C1 segment of cervical spinal cord (tissue), 14 donors: Measurements from ENCODE around the gene FAM118A.
"Not testable (repeated sequence)": the region's sequence is repeated elsewhere in the genome, so short reads cannot be mapped to it uniquely, and the experiment has no call there.

ENCODE experiments used
- DNase-seq, 14 donors: peaks; one replicate each; lab custom pipeline; 2025; lab: John Stamatoyannopoulos, UW

Gene FAM118A

DNA sequence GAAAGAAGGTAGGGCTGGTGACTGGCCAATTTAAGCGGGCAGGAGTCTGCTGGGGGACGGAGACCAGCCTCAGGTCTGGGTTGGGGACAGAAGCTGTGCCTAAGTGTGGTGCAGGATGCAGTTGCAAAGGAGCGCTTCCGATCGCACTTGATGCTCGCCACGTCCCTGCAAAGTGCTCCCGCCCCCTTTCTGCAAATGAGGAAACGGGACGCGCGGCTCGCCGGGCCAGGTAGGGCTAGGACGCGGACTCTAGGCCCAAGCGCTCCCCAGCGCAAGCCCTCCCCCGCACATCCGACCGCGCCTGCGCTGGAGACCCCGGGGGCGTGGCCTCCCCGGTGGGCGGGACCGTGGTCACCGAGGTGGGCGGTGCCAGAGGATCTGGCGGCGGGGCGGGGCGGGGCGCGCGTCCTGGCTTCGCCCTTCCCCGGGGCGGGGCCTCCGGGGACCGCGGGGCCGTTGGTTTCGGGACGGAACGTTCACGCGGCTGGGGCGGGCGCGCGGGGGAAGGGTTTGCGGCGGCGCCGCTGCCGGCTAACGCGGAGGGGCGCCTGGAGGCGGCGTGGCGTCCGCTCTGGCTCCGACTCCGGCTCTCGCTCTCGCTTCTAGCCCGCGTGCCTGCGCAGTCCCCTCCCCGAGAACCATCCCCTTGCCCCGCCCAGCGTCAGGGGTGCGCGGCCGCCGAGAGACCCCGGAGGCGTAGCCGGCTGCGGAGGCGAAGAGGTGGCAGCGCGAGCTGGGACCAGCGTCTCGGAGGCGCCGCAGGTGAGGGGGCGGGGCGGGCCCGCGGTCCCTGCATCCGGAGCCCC lies at the start of gene FAM118A:
TSS of gene FAM118A (plus strand) at position 513 of the 806 bp plus-strand sequence. CDS start 12,446 bp downstream, outside the sequence.
- DNase-seq: peak; percentile 57 to 98 (median 94)

DNA sequence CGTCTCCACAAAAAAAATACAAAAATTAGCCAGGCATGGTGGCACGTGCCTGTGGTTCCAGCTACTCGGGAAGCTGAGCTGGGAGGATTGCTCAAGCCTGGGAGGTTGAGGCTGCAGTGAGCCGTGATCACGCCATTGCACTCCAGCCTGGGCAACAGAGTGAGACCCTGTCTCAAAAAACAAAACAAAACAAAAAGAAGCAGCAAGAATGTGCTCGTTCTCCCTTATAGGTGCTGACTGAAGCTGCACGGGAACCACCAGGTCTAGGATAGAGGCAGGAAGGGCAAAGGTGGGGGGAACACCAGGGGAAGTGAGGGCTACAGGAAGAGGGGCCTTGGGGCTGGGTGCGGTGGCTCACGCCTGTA lies 49.4 kb upstream of the FAM118A start:
- not testable (repeated sequence) for DNase-seq

- DNase-seq: no peak
Observed at GRCh38 chr22:45261407-45262088, 48.2 kb upstream of the FAM118A start.

- DNase-seq: peak in 1 of 14 donors; percentile 29
Observed at GRCh38 chr22:45262195-45262930, 47.4 kb upstream of the FAM118A start.

DNA sequence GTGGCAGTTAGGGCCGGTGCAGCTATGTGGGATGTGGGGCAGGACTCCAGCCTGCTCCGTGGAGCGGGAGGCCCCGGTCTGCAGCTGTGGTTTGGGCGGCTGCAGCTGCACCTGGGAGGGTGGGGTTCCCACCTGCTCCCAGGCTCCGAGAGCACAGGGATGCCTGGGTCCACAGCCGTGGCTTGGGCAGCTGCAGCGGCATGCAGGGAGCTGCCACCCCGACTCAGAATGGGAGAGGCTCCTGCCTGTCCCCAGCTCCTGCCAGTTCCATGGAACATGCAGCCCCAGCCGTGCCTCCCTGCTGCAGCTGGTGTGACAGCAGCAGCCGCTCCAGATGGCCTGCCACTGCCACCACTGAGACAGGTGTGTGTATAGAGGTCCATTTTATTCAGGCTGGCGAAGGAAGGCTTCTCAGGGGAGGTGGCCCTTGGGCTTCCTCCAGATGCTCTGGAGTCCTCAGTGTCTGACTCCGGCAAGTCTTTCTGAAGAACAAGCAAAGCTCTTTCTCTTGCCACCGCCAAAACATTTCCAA lies 46.7 kb upstream of the FAM118A start:
- DNase-seq: no peak

DNA sequence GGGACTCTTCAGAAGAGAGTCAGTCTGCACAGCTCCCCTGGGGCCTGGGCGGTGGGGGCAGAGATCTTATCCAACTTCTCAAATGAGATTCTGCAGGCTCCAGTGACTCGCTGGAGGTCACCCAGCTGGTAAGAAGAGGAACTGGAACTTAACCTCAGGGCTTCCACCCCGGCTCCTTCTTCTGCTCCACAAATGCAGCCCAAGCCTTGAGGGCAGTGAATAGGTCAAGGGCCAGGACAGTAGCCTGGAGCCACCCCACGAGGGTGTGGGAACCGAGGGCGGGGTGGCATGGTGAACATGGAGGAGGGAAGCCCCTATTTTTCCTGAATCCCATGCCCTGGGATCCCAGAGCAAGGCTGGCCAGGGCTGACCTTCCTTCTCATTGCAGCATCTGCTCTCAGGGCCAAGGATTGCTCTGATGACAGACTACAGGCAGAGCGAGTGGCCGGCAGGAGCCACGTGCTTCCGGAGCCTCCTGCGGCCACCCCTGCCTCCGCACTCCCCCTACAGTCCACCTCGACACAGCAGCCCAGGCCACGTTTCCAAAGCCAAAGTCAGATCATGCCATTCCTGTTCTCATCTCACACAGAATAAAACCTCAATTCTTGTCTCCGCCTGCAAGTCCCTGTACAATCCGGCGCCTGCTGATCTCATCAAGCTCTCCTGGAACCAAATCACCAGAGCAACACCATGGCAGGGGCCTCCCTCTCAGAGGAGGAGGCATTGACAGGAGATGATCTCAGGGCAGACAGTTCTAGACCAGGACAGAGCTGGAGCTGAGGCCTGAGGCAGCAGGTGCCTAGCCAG lies 46.1 kb upstream of the FAM118A start:
- DNase-seq: peak in 12 of 14 donors; percentile 13 to 75 (median 59)

DNA sequence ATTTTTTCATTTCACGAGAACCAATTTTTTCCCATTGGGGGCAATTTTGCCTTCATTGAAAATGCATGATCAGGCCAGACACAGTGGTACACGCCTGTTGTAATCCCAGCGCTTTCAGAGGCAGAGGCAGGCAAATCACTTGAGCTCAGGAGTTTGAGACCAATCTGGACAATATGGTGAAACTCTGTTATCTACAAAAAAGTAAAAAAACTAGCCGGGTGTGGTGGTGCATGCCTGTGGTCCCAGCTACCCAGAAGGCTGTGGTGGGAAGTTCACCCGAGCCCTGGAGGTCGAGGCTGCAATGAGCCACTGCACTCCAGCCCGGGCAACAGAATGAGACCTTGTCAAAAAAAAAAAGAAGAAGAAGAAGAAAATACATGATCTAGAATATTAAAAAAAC lies 44.2 kb upstream of the FAM118A start:
- DNase-seq: no peak

- DNase-seq: peak in 3 of 14 donors; percentile 13 to 56 (median 29)
Observed at GRCh38 chr22:45268167-45268957, 41.4 kb upstream of the FAM118A start.

GRCh38 chr22:45268958-45269844 lies 40.5 kb upstream of the FAM118A start:
- peak in 12 of 14 donors; percentile 19 to 90 (median 64) for DNase-seq

- no peak for DNase-seq
Observed at GRCh38 chr22:45270095-45271020, 39.4 kb upstream of the FAM118A start.

DNA sequence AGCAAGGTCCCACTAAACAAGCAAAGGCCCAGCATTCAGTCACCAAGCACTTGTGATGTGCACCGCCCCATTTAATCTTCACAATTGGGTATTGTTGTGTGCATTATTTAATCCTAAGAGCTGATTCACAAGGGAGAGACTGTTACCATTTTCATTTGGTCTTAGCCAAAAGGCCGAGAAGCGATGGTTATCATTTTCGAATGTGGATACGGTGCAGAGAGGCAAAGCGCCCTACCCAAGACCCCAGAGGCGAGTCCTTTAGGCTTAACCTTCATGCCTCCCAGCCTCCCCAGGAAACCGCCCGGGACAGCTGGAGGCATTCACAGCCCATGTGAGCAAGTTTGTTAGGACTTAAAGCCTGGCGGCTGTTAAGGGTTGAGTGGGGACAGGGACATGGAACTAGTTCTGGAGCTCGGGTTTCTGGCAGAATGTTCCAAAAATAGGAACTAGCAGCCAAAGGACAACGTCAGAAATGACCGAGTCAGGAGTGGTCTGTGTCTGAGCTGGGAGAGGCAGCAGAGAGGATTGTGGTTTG lies 38.0 kb upstream of the FAM118A start:
- peak in 10 of 14 donors; percentile 27 to 69 (median 45) for DNase-seq

DNA sequence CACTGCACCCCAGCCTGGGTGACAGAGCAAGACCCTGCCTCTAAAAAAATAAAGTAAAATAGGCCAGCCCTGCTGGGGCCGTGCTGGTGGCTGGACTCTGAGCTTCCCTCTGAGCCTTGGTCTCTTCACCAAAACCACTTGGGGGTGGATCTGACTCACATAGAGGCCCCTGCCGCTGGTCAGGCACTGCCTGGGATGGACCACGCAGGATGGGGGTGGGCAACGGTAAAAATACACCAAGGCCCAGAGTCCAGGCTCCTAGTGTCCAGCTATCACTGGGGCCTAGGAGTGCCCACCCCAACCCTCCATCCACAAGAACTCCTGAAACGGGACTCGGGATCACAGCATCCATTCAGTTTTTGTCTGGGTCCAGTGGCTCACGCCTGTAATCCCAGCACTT lies 37.2 kb upstream of the FAM118A start:
- DNase-seq: no peak

- DNase-seq: no peak
Observed at GRCh38 chr22:45273452-45274075, 36.2 kb upstream of the FAM118A start.

- DNase-seq: no peak
Observed at GRCh38 chr22:45276507-45277105, 33.1 kb upstream of the FAM118A start.

DNA sequence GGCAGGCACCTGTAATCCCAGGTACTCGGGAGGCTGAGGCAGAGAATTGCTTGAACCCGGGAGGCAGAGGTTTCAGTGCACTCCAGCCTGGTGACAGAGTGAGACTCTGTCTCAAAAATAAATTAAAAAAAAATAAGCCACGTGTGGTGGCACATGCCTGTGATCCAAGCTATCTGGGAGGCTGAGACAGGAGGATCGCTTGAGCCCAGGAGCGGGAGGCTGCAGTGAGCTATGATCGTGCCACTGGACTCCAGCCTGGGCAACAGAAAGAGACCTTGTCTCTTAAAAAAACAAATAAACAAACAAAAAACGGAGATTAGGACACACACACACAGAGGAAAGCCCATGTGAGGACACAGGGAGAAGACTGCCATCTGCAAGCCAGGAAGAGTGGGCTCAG lies 32.0 kb upstream of the FAM118A start:
- not testable (repeated sequence) for DNase-seq

DNA sequence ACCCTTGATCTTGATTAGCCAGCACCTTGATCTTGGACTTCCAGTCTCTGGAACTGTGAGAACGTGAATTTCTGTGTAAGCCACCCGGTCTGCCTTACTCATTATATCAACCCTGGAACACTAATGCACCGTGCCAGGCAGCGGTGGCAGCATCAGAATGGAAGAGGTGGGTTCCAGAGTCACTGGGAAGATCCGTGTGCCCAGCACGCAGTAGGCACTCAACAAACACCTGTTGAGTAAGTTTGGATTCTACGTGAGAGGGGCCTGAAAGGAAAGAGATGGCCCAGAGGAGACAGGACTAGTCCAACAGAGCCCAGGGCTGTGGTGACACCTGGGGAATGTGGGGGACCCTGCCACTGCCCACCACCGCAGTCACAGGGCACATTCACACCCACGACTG lies 31.6 kb upstream of the FAM118A start:
- no peak for DNase-seq

GRCh38 chr22:45280587-45280980 lies 29.1 kb upstream of the FAM118A start:
- no peak for DNase-seq
